IMR-90 (cell line): Measurements from ENCODE around the gene LRFN2. TPM values are rescaled to one million over a fixed set of nuclear protein-coding genes. Genes with fewer than 3 reads are reported as not detected.

Experiments used
- ATAC-seq: fragments of 200-7000 bp; cut with Tn5 transposase; 2 replicates; pipeline ENCODE4 v1.9.1; 2020; ENCODE audit warnings: low read depth, mild to moderate bottlenecking, moderate library complexity
- BruUV-seq: library from RNA; stranded (reverse); fragments of 400-500 nt; replicated peaks from 2 replicates; lab custom pipeline; 2021; lab: Mats Ljungman, UMichigan
- CTCF ChIA-PET: fragments of 300-600 bp; formaldehyde crosslinking; extraction: SDS; loops from one replicate; lab custom pipeline; 2021; ENCODE audit warnings: antibody characterized with exemption; lab: Yijun Ruan, JAX
- POLR2A ChIA-PET: fragments of 300-600 bp; sonication (Branson Sonifier 250); formaldehyde crosslinking; loops from one replicate; lab custom pipeline; 2022; ENCODE audit warnings: antibody characterized with exemption; ENCODE audit not compliant: unreplicated experiment; lab: Charles Lee
- DNase-seq: peaks from one replicate; pipeline ENCODE4 v3.0.0; 2013
- H2AFZ ChIP-seq: replicated peaks from 2 replicates; pipeline ENCODE3; 2013; ENCODE audit warnings: low read length, mild to moderate bottlenecking; ENCODE audit not compliant: poor library complexity
- H2AK5ac ChIP-seq: 2 replicates; pipeline ENCODE4 v1.6.1; 2013; ENCODE audit warnings: low read depth, low read length, inconsistent platforms
- H2AK9ac ChIP-seq: replicated peaks from 2 replicates; pipeline ENCODE3; 2013; ENCODE audit warnings: mild to moderate bottlenecking, low read depth, low read length, moderate library complexity; ENCODE audit not compliant: poor library complexity
- H2BK120ac ChIP-seq: 2 replicates; pipeline ENCODE4 v1.6.1; 2013; ENCODE audit warnings: low read depth, low read length, inconsistent platforms
- H2BK15ac ChIP-seq: 3 replicates; pipeline ENCODE4 v1.6.1; 2013; ENCODE audit warnings: low read depth, low read length, inconsistent platforms
- H2BK20ac ChIP-seq: 2 replicates; pipeline ENCODE4 v1.6.1; 2013; ENCODE audit warnings: low read depth, mild to moderate bottlenecking, inconsistent platforms, low read length, moderate library complexity
- H2BK5ac ChIP-seq: 2 replicates; pipeline ENCODE4 v1.6.1; 2013; ENCODE audit warnings: mild to moderate bottlenecking, low read depth, low read length, inconsistent platforms; ENCODE audit not compliant: poor library complexity, severe bottlenecking
- H3K14ac ChIP-seq: replicated peaks from 2 replicates; pipeline ENCODE4 v1.6.1; 2013; ENCODE audit warnings: low read depth, low read length, inconsistent platforms
- H3K18ac ChIP-seq: 2 replicates; pipeline ENCODE4 v1.6.1; 2013; ENCODE audit warnings: low read depth, low read length, control low read depth
- H3K23ac ChIP-seq: 2 replicates; pipeline ENCODE4 v1.6.1; 2013; ENCODE audit warnings: low read depth, low read length, inconsistent platforms
- H3K27ac ChIP-seq: 2 replicates; pipeline ENCODE4 v1.5.1; 2013; ENCODE audit warnings: mild to moderate bottlenecking, control low read depth, low read length; ENCODE audit not compliant: insufficient read depth
- H3K27me3 ChIP-seq: 2 replicates; pipeline ENCODE4 v1.6.1; 2013; ENCODE audit warnings: low read length; ENCODE audit not compliant: control insufficient read depth, insufficient read depth
- H3K36me3 ChIP-seq: 2 replicates; pipeline ENCODE4 v1.6.1; 2013; ENCODE audit warnings: low read length, mixed read lengths; ENCODE audit not compliant: control insufficient read depth, insufficient read depth
- H3K4ac ChIP-seq: 2 replicates; pipeline ENCODE4 v1.6.1; 2013; ENCODE audit warnings: low read depth, low read length, inconsistent platforms
- H3K4me1 ChIP-seq: 2 replicates; pipeline ENCODE4 v1.6.1; 2013; ENCODE audit warnings: low read length, mixed read lengths; ENCODE audit not compliant: control insufficient read depth, insufficient read depth
- H3K4me2 ChIP-seq: 2 replicates; pipeline ENCODE4 v1.6.1; 2013; ENCODE audit warnings: low read depth, mild to moderate bottlenecking, control low read depth, low read length, moderate library complexity
- H3K4me3 ChIP-seq: 2 replicates; pipeline ENCODE4 v1.5.1; 2013; ENCODE audit warnings: low read depth, mild to moderate bottlenecking, control low read depth, low read length, moderate library complexity; ENCODE audit not compliant: insufficient read depth
- H3K56ac ChIP-seq: 2 replicates; pipeline ENCODE4 v1.6.1; 2013; ENCODE audit warnings: low read length, inconsistent platforms; ENCODE audit not compliant: insufficient read depth; ENCODE audit errors: extremely low read depth
- H3K79me1 ChIP-seq, 2 experiments: 2 replicates each; pipeline ENCODE4 v1.6.1; 2013; ENCODE audit warnings: low read length in 2 of 2, inconsistent platforms in 1 of 2, low read depth in 1 of 2
- H3K9ac ChIP-seq: 2 replicates; pipeline ENCODE4 v1.6.1; 2013; ENCODE audit warnings: low read depth, low read length, control low read depth
- H3K9me1 ChIP-seq: 2 replicates; pipeline ENCODE4 v1.6.1; 2013; ENCODE audit warnings: low read length, inconsistent platforms; ENCODE audit not compliant: insufficient read depth
- H3K9me3 ChIP-seq: 2 replicates; pipeline ENCODE4 v1.6.1; 2013; ENCODE audit warnings: low read length; ENCODE audit not compliant: control insufficient read depth, insufficient read depth
- H4K20me1 ChIP-seq: 2 replicates; pipeline ENCODE4 v1.6.1; 2013; ENCODE audit warnings: low read length, inconsistent platforms; ENCODE audit not compliant: insufficient read depth
- H4K5ac ChIP-seq: 2 replicates; pipeline ENCODE4 v1.6.1; 2013; ENCODE audit warnings: mild to moderate bottlenecking, low read depth, low read length, control low read depth
- H4K8ac ChIP-seq, 2 experiments: 2 replicates each; pipeline ENCODE4 v1.6.1; 2013; ENCODE audit warnings: low read depth in 2 of 2, low read length in 2 of 2, control low read depth in 1 of 2, inconsistent platforms in 1 of 2
- H4K91ac ChIP-seq: 2 replicates; pipeline ENCODE4 v1.6.1; 2013; ENCODE audit warnings: low read depth, low read length, inconsistent platforms; ENCODE audit not compliant: insufficient read depth
- BHLHE40 ChIP-seq: fragments of 150-350 bp; IDR thresholded peaks from 2 replicates; pipeline ENCODE4 v1.6.1; 2016; ENCODE audit warnings: mild to moderate bottlenecking, low read depth, low read length
- CEBPB ChIP-seq: IDR thresholded peaks from 2 replicates; pipeline ENCODE4 v1.6.1; 2012; ENCODE audit warnings: low read depth, low read length, improper control_type of control experiment
- CHD1 ChIP-seq: IDR thresholded peaks from 2 replicates; pipeline ENCODE4 v1.6.1; 2012; ENCODE audit warnings: low read depth, low read length, improper control_type of control experiment
- CTCF ChIP-seq: conservative IDR thresholded peaks from 2 replicates; pipeline ENCODE4 v1.5.1; 2012; ENCODE audit warnings: mild to moderate bottlenecking, low read depth, low read length, improper control_type of control experiment
- ELK1 ChIP-seq: fragments of 150-350 bp; IDR thresholded peaks from 2 replicates; pipeline ENCODE4 v1.6.1; 2016; ENCODE audit warnings: low read depth, mild to moderate bottlenecking, low read length, moderate library complexity, borderline replicate concordance
- FOS ChIP-seq: fragments of 150-350 bp; IDR thresholded peaks from 2 replicates; pipeline ENCODE4 v1.6.1; 2016; ENCODE audit warnings: low read depth, low read length
- MAFK ChIP-seq: IDR thresholded peaks from 2 replicates; pipeline ENCODE4 v1.6.1; 2012; ENCODE audit warnings: low read depth, low read length, improper control_type of control experiment
- MAZ ChIP-seq: IDR thresholded peaks from 2 replicates; pipeline ENCODE4 v1.6.1; 2012; ENCODE audit warnings: low read depth, mild to moderate bottlenecking, low read length, improper control_type of control experiment, moderate library complexity, borderline replicate concordance
- MXI1 ChIP-seq: IDR thresholded peaks from 2 replicates; pipeline ENCODE4 v1.6.1; 2012; ENCODE audit warnings: low read depth, mild to moderate bottlenecking, low read length, moderate library complexity, borderline replicate concordance
- NFE2L2 ChIP-seq: fragments of 150-350 bp; IDR thresholded peaks from 2 replicates; pipeline ENCODE4 v1.6.1; 2016; ENCODE audit warnings: low read depth, mild to moderate bottlenecking, low read length
- POLR2A ChIP-seq: IDR thresholded peaks from 2 replicates; pipeline ENCODE4 v1.6.1; 2012; ENCODE audit warnings: mild to moderate bottlenecking, low read depth, low read length
- RAD21 ChIP-seq: IDR thresholded peaks from 2 replicates; pipeline ENCODE4 v1.6.1; 2012; ENCODE audit warnings: low read length, improper control_type of control experiment
- RCOR1 ChIP-seq: IDR thresholded peaks from 2 replicates; pipeline ENCODE4 v1.6.1; 2012; ENCODE audit warnings: mild to moderate bottlenecking, low read length, improper control_type of control experiment; ENCODE audit not compliant: insufficient replicate concordance
- RFX5 ChIP-seq: IDR thresholded peaks from 2 replicates; pipeline ENCODE4 v1.8.0; 2012; ENCODE audit warnings: low read depth, mild to moderate bottlenecking, low read length, moderate library complexity
- SMC3 ChIP-seq: fragments of 150-350 bp; IDR thresholded peaks from 2 replicates; pipeline ENCODE4 v1.6.1; 2016; ENCODE audit warnings: low read depth, mild to moderate bottlenecking, antibody characterized with exemption, low read length, moderate library complexity
- WGBS, 2 experiments: methylation state at CpG; one replicate each; pipeline versions ENCODE4 v1.1.5 to v1.1.7; 2013; ENCODE audit warnings: missing lambda C conversion rate in 2 of 2; ENCODE audit not compliant: insufficient read length in 1 of 2; ENCODE audit errors: extremely low coverage in 2 of 2; 5-methylcytosine and 5-hydroxymethylcytosine counted together
- dilution Hi-C: fragments of 300-500 bp; cut with HindIII; formaldehyde crosslinking; loops from one replicate; pipeline ENCODE4 v1.14.3; 2018; ENCODE audit warnings: low sequenced_read_pairs; ENCODE audit not compliant: unreplicated experiment
- in situ Hi-C: fragments of 300-500 bp; cut with MboI; formaldehyde crosslinking; loops from 3 replicates; pipeline ENCODE4 v1.14.3; 2019; ENCODE audit warnings: low sequenced_read_pairs, inconsistent platforms, mixed read lengths
- intact Hi-C: fragments of 100-400 bp; cut with micrococcal nuclease; formaldehyde crosslinking; loops from 2 replicates; pipeline ENCODE4 v1.10.0; 2022
- polyA plus RNA-seq, 3 experiments: library from polyadenylated mRNA; depleted of rRNA; stranded (reverse); fragments of >200 nt; gene quantifications; 2 replicates each; pipeline ENCODE4 v1.2.3, GENCODE V29; 2012; ENCODE audit warnings: low replicate concordance in 1 of 3
- total RNA-seq: library from RNA; depleted of rRNA; stranded (reverse); fragments of >200 nt; gene quantifications from 2 replicates; pipeline ENCODE4 v1.2.3, GENCODE V29; 2012
- TF ChIP-seq, protein P1 (sequence below): fragments of 150-350 bp; IDR thresholded peaks from 2 replicates; pipeline ENCODE4 v1.6.1; 2017; ENCODE audit warnings: mild to moderate bottlenecking, antibody characterized with exemption, low read length, low read depth

Gene LRFN2
- total and polyA plus RNA-seq, 2 of the 4 experiments (the other 2 are of a cell fraction), result not detected

DNA sequence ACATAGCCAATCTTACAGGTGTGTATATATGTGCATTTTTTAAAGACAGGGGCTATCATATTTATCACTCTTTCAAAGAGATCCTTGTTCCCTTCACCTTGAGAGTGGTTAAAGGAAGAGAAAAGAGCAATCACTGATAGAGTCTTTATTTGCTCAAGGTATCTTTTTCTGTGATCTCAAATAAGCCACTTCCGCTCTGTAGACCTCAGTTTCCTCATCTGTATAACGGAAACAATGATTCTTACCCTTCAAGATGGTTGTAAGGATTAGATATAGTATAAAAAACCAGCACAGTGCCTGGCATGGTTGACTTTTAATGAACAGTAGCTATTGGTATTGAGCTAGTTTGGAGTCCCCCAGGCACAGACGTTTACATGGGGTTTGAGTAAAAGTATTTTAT is 10.1 kb upstream of the LRFN2 start:
- Histone ChIP-seq H4K20me1 (no peaks in the 10 kb centered on the region), H2AK5ac (no peak overlapping the region), H3K27me3 (no peaks in the 10 kb centered on the region; the same call in 1 of the 2 replicates), H3K36me3 (no peaks in the 10 kb centered on the region), H4K8ac (no peak overlapping the region), H3K9me1 (no peaks in the 10 kb centered on the region), H2BK15ac (no peak overlapping the region), H3K79me1 (no peaks in the 10 kb centered on the region), H3K4me1 (no peaks in the 10 kb centered on the region), H3K4ac (no peak overlapping the region), H3K9me3 (no peaks in the 10 kb centered on the region), H3K27ac (no peak overlapping the region), H3K9ac (no peak overlapping the region), H2BK5ac (no peak overlapping the region), H3K4me2 (no peak overlapping the region), H2AFZ (no peak overlapping the region), H2BK120ac (no peak overlapping the region), H4K5ac (no peak overlapping the region), H3K4me3 (no peak overlapping the region), H2AK9ac (no peak overlapping the region), H3K56ac (no peak overlapping the region), H3K14ac (no peak overlapping the region), H3K18ac (no peak overlapping the region), H4K91ac (no peak overlapping the region), H3K23ac (no peak overlapping the region), H2BK20ac (no peak overlapping the region)
- no peak for ATAC-seq
- DNase-seq, result no peak
- dilution Hi-C loops, result no loop called here
- no TSS peak for BruUV-seq
- CTCF ChIA-PET, result no interaction called here
- intact Hi-C loops, result no loop called here
- WGBS, 2 experiments, result no CpG with 5 or more reads among the region's 3 CpGs
- in situ Hi-C loops, result no loop called here
- POLR2A ChIA-PET, result no interaction called here
- TF ChIP-seq FOS (no peak), MXI1 (no peak), NFE2L2 (no peak), CTCF (no peak), ELK1 (no peak), SMC3 (no peak), RCOR1 (no peak), POLR2A (no peak), RAD21 (no peak), RFX5 (no peak), CHD1 (no peak), BHLHE40 (no peak), CEBPB (no peak), MAFK (no peak), MAZ (no peak)
- TF ChIP-seq, protein P1, sequence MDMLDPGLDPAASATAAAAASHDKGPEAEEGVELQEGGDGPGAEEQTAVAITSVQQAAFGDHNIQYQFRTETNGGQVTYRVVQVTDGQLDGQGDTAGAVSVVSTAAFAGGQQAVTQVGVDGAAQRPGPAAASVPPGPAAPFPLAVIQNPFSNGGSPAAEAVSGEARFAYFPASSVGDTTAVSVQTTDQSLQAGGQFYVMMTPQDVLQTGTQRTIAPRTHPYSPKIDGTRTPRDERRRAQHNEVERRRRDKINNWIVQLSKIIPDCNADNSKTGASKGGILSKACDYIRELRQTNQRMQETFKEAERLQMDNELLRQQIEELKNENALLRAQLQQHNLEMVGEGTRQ, result no peak
